T follicular helper cell (primary cell): ENCODE results near the gene TRAPPC4.
"Not testable (repeated sequence)": the region's sequence is repeated elsewhere in the genome, so short reads cannot be mapped to it uniquely, and the experiment has no call there.

Experiments
- DNase-seq: peaks from one replicate; pipeline ENCODE4 v3.0.0-alpha.2; 2020; ENCODE audit warnings: low read depth

The TRAPPC4 gene

DNA sequence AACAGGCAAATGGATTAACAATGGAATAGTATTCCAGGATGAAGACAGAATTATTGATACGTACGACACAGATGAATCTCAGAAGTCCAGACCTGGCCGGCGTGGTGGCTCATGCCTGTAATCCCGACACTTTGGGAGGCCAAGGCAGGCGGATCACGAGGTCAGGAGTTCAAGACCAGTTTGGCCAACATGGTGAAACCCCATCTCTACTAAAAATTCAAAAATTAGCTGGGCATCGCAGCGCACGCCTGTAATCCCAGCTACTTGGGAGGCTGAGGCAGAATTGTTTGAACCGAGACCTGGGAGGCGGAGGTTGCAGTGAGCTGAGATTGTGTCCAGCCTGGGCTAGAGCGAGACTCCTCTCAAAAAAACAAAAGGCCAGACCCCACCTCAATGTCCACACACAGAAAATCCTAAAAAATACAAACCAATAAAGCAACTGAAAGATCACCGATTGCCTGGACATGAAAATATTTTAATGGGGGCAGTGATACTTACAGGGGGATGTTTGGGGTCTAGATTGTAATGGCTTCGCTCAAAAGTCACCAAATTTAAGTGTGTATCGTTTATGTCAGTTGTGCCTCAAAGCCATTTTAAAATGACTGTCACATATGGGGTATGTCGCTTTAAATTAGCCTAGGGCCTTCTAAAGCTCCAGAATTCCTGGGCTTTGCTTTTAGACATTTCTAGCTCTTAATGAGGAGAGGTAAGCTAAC lies 4.2 kb upstream of the TRAPPC4 start:
- DNase-seq, result no peak

- DNase-seq, result no peak
Measured at GRCh38 chr11:119015054-119015611, 3.4 kb upstream of the TRAPPC4 start.

DNA sequence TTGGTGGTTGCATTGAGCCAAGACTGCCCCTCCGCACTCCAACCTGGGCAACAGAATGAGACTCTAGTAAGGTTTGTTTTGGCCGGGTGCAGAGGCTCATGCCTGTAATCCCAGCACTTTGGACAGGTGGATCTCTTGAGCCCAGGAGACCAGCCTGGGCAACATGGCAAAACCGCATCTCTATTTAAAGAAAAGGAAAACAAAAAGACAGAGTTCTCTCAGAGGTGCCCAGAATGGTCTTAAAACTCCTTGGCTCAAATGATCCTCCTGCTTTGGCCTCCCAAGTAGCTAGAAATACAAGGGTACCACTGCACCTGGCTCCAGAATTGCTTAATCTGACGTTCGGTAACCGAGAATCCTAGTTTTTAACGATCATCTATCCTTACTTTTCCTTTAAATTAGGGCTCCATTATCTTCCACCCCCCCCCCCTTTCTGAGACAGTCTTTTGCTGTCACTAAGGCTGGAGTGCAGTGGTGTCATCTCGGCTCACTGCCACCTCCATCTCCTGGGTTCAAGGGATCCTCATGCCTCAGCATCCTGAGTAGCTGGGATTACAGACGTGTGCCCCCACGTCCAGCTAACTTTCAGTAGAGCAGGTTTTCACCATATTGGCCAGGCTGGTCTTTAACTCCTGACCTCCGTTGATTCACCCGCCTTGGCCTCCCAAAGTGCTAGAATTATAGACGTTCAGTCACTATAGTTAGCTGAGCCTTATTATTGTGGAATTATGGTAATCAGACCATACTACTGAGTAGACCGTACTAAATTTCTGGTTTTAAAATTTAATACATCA lies 2.2 kb upstream of the TRAPPC4 start:
- no peak for DNase-seq

DNA sequence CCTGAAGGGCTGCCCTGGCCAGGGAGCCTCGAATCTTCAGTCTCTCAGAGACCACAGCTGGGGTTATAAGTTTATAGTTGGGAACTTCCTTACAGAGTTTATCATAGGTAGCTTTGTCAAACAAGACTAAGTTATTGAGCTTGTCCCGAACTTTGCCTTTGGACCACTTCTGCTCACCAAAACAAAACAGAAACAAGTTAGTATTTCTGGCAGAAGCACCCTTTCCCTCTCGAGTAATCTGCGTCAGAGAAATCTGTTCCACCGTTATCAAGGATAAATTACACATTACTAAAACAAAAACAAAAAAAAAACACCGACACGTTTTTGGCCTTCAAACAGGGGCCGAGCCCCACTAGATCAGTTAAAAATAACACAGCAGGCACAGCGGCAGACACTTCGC lies 1.2 kb upstream of the TRAPPC4 start:
- not testable (repeated sequence) for DNase-seq

- no peak for DNase-seq
Measured at GRCh38 chr11:119019996-119020395, 1.4 kb downstream of the TRAPPC4 start.

DNA sequence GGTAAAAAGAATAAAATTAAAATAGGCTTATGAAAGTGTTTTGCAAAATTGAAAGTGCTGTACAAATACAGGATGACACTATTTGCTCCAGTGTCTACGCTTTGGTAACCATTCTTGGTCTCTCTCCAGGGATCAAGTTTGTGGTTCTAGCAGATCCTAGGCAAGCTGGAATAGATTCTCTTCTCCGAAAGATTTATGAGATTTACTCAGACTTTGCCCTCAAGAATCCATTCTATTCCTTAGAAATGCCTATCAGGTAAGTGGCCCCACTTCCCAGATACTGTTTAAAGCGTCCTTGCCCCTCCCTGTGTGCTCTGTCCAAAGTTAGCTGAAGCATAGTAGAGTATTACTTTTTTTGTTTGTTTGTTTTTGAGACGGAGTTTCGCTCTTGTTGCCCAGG lies 3.1 kb downstream of the TRAPPC4 start:
- no peak for DNase-seq

DNA sequence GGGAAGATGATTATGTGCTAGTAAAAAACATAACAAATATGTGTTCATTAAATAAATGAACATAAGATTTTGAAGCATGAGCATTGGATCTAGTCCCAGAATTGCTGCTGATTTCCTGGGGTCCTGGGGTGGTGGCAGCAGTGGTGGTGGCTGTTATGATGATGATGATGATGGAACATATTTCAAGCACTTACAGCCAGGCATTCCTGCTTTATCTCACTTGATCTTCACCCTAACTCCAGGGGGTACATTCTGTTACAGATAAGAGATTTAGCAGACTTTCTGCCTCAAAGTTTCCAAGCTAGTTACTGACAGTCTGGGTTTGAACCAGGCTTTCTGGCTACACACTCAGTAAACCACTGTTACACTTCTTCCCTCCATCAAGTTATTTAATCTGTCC lies 5.2 kb downstream of the TRAPPC4 start:
- DNase-seq, result no peak

- DNase-seq, result no peak
Measured at GRCh38 chr11:119024430-119025098, 6.0 kb downstream of the TRAPPC4 start.

GRCh38 chr11:119025099-119025473 lies 6.5 kb downstream of the TRAPPC4 start:
- DNase-seq, result no peak

- no peak for DNase-seq
Measured at GRCh38 chr11:119025541-119025940, 7.0 kb downstream of the TRAPPC4 start.

DNA sequence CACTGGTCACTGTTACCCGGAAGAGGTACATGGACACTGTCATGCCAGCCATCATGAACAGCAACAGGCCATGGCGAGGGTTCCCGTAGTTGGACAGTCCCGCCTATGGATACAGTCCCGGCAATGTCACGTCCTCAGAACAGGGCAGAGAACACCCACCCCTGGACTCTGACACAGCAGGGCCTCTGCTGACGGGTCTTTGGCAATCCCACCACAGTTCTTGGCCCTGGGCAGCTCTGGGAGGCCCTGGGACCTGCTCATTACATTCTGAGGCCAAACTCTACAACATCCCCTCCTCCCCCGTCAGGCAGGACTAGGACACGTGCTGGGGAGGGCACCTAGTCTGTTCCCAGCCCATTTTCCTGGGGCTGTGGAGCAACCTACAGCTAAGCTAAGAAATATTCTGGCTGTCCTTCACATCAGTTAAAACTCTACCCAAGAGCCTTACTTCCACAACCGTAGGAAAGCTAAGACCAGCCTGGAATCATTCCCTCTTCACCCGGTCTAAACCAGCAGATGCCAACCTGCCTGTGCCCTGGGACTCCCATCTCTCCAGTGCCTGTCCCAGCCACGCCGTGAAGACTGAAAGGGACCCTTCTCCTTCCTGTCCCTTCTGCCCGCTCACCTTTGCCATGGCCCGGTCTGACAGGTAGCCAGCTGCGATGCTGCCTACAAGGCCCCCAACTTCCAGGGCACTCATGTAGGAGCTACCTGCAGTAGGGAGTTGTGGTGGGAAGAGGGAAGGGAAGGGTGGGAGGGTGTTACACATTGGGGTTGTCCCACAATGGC lies 7.6 kb downstream of the TRAPPC4 start:
- no peak for DNase-seq

GRCh38 chr11:119026970-119027369 lies 8.4 kb downstream of the TRAPPC4 start:
- DNase-seq, result no peak

DNA sequence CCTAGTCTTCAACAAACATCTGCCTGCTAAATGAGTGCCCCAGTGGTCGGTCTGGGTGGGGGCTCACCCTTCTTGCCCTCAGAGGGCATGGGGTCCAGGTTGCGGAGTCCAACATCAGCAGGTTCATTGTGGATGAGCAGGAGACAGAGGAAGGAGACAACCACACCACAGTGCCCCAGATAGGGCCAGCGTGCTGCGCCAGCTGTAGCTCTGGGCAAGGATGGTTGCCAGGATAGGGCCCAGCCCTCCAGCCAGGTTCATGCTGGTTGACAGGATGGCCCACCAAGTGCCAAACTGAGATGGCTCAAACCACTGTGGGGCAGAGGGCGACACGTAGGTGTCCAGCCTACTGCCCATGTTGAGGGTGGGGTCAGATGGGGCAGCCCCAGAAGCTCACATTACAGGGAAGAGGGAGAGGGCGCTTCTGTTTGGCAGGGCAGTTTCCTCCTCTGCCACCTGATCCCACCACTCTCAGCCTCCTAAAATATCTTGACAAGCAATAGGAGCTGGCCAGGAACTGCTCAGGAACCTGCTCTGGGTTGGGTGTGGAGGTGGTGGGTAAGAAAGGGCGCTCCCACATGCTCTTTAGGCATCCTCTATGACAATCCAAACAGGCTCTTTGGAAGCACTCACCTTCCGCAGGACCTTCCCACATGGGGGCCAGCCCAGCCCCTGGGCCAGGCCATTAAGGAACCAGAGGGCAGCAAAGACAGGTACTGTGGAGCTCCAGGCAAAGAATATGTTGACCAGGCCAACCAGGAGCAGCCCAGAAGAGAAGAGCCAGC lies 9.2 kb downstream of the TRAPPC4 start:
- DNase-seq, result no peak

DNA sequence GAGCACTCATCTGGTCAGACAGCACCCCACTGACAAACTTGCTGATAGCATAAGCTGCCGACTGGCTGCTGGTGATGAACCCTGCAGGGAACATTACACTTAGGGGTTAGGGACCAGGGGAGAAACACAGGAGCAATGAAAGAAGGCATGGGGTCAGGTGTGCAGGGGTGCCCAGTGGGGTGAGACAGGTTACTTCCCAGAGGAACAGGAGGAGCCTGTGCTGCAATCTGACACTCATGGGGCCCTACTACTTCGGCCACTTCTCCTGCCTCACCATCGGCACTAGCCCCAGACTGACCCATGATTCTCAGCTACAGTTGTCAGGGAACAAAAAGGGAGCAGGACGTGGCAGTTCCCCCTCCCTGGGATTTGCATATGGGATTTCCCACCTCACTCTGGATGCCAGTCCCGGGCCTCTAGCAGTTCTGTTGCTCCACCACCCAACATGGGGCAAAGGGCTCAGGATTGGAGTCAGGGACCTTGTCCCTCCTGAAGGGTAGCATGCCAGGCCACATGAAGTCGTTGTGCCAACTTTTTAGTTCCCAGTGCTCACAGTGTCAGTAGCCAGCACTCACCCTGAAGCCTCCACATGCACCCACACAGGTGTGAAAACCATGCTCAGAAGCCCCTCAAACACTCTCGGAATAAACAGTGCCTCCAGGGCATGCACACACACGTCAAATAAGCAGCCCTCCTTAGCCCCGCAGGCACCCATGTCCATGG lies 9.9 kb downstream of the TRAPPC4 start:
- no peak for DNase-seq

DNA sequence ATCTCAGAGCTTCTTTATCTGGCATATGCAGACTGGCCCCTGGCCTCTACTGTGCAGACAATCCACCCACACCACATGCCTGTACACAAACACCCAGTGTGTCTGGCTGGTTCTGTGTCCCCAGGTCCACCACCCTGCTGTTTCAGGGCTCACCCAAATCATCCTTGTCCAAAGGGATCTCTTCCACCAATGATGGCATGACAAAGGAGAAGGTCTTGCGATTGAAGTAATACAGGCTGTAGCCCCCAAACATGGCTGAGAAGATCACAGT lies 10.4 kb downstream of the TRAPPC4 start:
- DNase-seq, result no peak

DNA sequence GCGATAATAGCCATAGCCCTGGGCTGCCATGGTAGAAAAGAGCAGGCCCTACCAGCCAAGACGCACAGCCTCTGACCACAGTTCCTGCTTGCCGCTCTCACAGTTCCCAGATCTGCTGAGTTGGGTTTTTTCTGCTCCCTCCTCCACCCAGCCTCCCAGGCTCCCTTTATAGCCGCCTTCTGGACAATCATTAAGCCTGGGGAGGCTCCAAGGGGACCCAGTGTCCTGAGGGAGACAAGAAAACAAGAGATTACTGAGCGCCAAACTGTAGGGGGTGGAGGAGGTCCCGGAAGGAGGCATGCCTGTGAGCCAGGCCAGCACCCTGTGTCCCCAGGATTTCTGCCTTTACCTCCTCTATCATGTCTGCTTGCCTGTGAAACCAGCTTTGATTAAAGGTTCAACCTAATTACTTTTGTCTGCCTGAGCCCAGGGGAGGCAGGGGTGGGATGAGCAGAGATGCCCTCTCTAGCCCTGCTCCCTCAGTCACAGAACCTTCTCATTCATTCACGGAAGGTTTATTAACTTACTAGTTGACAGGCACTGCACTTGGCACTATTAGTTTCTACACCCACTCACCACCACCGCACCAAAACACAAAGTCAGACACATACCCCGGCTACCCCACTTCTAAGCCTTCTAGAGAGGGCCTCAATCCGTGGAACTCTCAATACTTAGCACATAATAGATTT lies 10.9 kb downstream of the TRAPPC4 start:
- DNase-seq, result no peak

DNA sequence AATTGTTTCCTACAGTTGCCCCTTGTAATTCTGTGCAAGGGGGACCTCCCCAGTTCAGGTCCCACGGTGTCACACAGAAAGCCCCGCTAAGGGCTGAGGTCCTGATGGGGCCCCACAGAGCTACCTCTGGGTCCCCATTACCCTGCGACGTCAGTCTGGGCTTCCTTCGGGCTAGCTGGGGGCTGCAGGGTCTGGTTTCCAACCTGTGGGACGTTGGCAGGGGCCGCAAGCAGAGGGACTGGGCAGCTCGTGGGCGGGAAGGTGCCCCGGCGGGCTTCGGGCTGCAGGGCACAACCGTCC lies 11.4 kb downstream of the TRAPPC4 start:
- DNase-seq, result no peak

DNA sequence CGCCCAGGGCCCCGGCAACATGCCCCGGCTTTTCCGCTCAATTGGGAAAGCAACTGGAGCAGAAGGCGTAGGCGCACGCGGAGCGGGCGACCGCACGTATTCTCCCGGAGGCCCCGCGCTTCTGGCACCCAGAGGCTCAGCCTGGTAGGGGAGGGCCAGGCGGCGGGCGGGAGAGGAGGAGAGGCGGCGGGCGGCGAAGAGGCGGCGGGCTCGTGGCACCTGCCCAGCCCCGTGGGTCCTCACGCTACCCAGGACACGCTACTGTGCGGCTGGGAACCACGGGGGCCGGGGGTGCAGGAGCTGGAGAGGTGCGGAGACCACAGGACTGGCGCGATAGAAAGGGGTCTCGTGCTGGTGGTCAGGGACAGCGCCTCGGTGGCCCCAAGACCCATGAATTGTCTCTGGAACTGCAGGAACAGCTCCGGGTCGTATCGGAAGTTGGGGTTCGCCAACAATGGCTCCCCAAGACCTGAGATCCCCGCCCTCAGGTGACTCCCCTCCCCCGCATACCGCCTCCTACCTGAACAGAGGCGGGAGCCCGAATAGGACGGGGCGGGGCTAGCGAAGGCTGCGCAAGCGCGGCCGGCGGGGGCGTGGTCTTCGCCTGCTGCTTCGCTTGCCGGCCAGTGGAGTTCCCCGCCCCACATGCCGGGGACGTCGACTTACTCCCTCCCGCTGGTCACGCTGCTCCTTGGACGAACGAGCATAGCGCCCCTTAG lies 11.9 kb downstream of the TRAPPC4 start, which contains the start of gene SLC37A4:
SLC37A4 (minus strand) TSS at position 549 of the 719 bp plus-strand sequence.
- peak; percentile 97 for DNase-seq

GRCh38 chr11:119031912-119032280 lies 13.3 kb downstream of the TRAPPC4 start:
- DNase-seq, result no peak

- not testable (repeated sequence) for DNase-seq
Measured at GRCh38 chr11:119033421-119033820, 14.9 kb downstream of the TRAPPC4 start.
